HL-60/S4 (cell line): Measurements from ENCODE around the gene SOCS7.
"Not testable (repeated sequence)": the region's sequence is repeated elsewhere in the genome, so short reads cannot be mapped to it uniquely, and the experiment has no call there.

Experiments used
- in situ Hi-C: fragments of 300-500 bp; cut with MboI; formaldehyde crosslinking; loops from 2 replicates; pipeline ENCODE4 v1.14.3; 2022; ENCODE audit warnings: low sequenced_read_pairs

SOCS7 gene

GRCh38 chr17:38434178-38434665, 82.6 kb downstream of the SOCS7 start:
- in situ Hi-C loops, result no loop called here

GRCh38 chr17:38435795-38436194, 84.2 kb downstream of the SOCS7 start:
- in situ Hi-C loops, result no loop called here

GRCh38 chr17:38436386-38436785, 84.7 kb downstream of the SOCS7 start:
- in situ Hi-C loops, result no loop called here

- in situ Hi-C loops, result not testable (repeated sequence)
These were observed 85.7 kb downstream of the SOCS7 start for GRCh38 chr17:38437313-38437712.

GRCh38 chr17:38439436-38439835, 87.8 kb downstream of the SOCS7 start:
- in situ Hi-C loops, result no loop called here

- in situ Hi-C loops, result no loop called here
These were observed 89.2 kb downstream of the SOCS7 start for GRCh38 chr17:38440614-38441397.

GRCh38 chr17:38441429-38442061, 89.9 kb downstream of the SOCS7 start:
- in situ Hi-C loops, result no loop called here

GRCh38 chr17:38442548-38442947, 90.9 kb downstream of the SOCS7 start:
- in situ Hi-C loops, result no loop called here

GRCh38 chr17:38443356-38444031, 91.8 kb downstream of the SOCS7 start:
- in situ Hi-C loops, result no loop called here

GRCh38 chr17:38444151-38444550, 92.5 kb downstream of the SOCS7 start:
- in situ Hi-C loops, result no loop called here

- in situ Hi-C loops, result no loop called here
These were observed 96.0 kb downstream of the SOCS7 start for GRCh38 chr17:38447502-38448085.

GRCh38 chr17:38448208-38448771, 96.6 kb downstream of the SOCS7 start:
- in situ Hi-C loops, result no loop called here

- in situ Hi-C loops, result no loop called here
These were observed 97.7 kb downstream of the SOCS7 start for GRCh38 chr17:38449364-38449763.

- in situ Hi-C loops, result no loop called here
These were observed 98.9 kb downstream of the SOCS7 start for GRCh38 chr17:38450557-38451029.

- in situ Hi-C loops, result no loop called here
These were observed 99.6 kb downstream of the SOCS7 start for GRCh38 chr17:38451030-38451839.

- in situ Hi-C loops, result no loop called here
These were observed 100.3 kb downstream of the SOCS7 start for GRCh38 chr17:38451840-38452529.

GRCh38 chr17:38452719-38453118, 101.1 kb downstream of the SOCS7 start:
- in situ Hi-C loops, result no loop called here

- in situ Hi-C loops, result no loop called here
These were observed 102.3 kb downstream of the SOCS7 start for GRCh38 chr17:38453951-38454421.

GRCh38 chr17:38454532-38454931, 102.9 kb downstream of the SOCS7 start:
- in situ Hi-C loops, result no loop called here
